HepG2 (cell line): ENCODE measurements around the gene OAS1. TPM values are rescaled to one million over a fixed set of nuclear protein-coding genes. Genes with fewer than 3 reads are reported as not detected.
A peak's percentile ranks its signal among the peaks of the same experiment; 100 is the strongest.

Experiments used
- ADNP ChIP-seq: sonication (generic); formaldehyde crosslinking; IDR thresholded peaks from 2 replicates; pipeline ENCODE4 v1.4.0; 2020; ENCODE audit warnings: missing genetic modification reagents
- DR1 ChIP-seq: sonication (generic); formaldehyde crosslinking; IDR thresholded peaks from 2 replicates; pipeline ENCODE4 v1.8.0; 2021; ENCODE audit warnings: mild to moderate bottlenecking, missing genetic modification reagents, inconsistent platforms
- FOXK1 ChIP-seq: sonication (generic); formaldehyde crosslinking; IDR thresholded peaks from 2 replicates; pipeline ENCODE4 v1.4.0; 2020; ENCODE audit warnings: low read depth, missing genetic modification reagents, borderline replicate concordance
- HIVEP1 ChIP-seq: sonication (generic); formaldehyde crosslinking; IDR thresholded peaks from 2 replicates; pipeline ENCODE4 v1.4.0; 2020; ENCODE audit warnings: mild to moderate bottlenecking, missing genetic modification reagents
- HOXA5 ChIP-seq: sonication (generic); formaldehyde crosslinking; IDR thresholded peaks from 2 replicates; pipeline ENCODE4 v1.4.0; 2020; ENCODE audit warnings: missing genetic modification reagents
- MTA1 ChIP-seq: sonication (generic); formaldehyde crosslinking; IDR thresholded peaks from 2 replicates; pipeline ENCODE4 v1.4.0; 2020; ENCODE audit warnings: missing genetic modification reagents, mild to moderate bottlenecking, borderline replicate concordance
- PAXIP1 ChIP-seq: sonication (generic); formaldehyde crosslinking; conservative IDR thresholded peaks from 2 replicates; pipeline ENCODE4 v1.4.0; 2020; ENCODE audit warnings: mild to moderate bottlenecking, missing genetic modification reagents, moderate library complexity
- PRPF4 ChIP-seq: fragments of 200-400 bp; formaldehyde crosslinking; IDR thresholded peaks from 2 replicates; pipeline ENCODE4 v1.6.1; 2016; ENCODE audit warnings: low read length, low read depth; ENCODE audit not compliant: poor library complexity, severe bottlenecking
- REPIN1 ChIP-seq: sonication (generic); formaldehyde crosslinking; IDR thresholded peaks from 2 replicates; pipeline ENCODE4 v1.8.0; 2022; ENCODE audit warnings: missing genetic modification reagents, low read depth, mild to moderate bottlenecking, borderline replicate concordance
- SIN3A ChIP-seq: IDR thresholded peaks from 2 replicates; pipeline ENCODE4 v1.6.1; 2011; ENCODE audit warnings: low read depth, mild to moderate bottlenecking, control low read depth, low read length, borderline replicate concordance
- SIX1 ChIP-seq: sonication (generic); formaldehyde crosslinking; IDR thresholded peaks from 2 replicates; pipeline ENCODE4 v1.4.0; 2020; ENCODE audit warnings: missing genetic modification reagents, borderline replicate concordance
- TGIF2 ChIP-seq: IDR thresholded peaks from 2 replicates; pipeline ENCODE4 v1.6.1; 2016; ENCODE audit warnings: control low read depth, missing compliant biosample characterization
- TRIM24 ChIP-seq: sonication (generic); formaldehyde crosslinking; IDR thresholded peaks from 2 replicates; pipeline ENCODE4 v1.8.0; 2022; ENCODE audit warnings: mild to moderate bottlenecking, missing genetic modification reagents
- ZNF782 ChIP-seq: sonication (generic); formaldehyde crosslinking; IDR thresholded peaks from 2 replicates; pipeline ENCODE4 v1.4.0; 2020; ENCODE audit warnings: missing genetic modification reagents, mild to moderate bottlenecking, borderline replicate concordance
- ZSCAN21 ChIP-seq: sonication (generic); formaldehyde crosslinking; IDR thresholded peaks from 2 replicates; pipeline ENCODE4 v1.8.0; 2022; ENCODE audit warnings: mild to moderate bottlenecking, missing genetic modification reagents, moderate library complexity, borderline replicate concordance
- polyA plus RNA-seq, 8 experiments: library from polyadenylated mRNA; depleted of rRNA in 3 of 8; stranded (reverse) in 7 of 8; unstranded in 1 of 8; fragments of >200 nt; fragmentation: Illumina TruSeq in 4 of 8; extraction: Trizol in 4 of 8; gene quantifications; 2 replicates each; pipeline versions ENCODE4 v1.2.1 to v1.2.3, GENCODE V29; 2011 to 2016; ENCODE audit warnings: low read depth in 4 of 8, missing spikeins in 1 of 8, mixed read lengths in 1 of 8; ENCODE audit not compliant: insufficient read depth in 1 of 8
- total RNA-seq, 5 experiments: library from RNA; depleted of rRNA; stranded (reverse); fragments of >200 nt; fragmentation: Illumina TruSeq; extraction: Trizol; gene quantifications; 2 replicates each; pipeline ENCODE4 v1.2.3, GENCODE V29; 2016; ENCODE audit warnings: low read depth in 1 of 5
- TF ChIP-seq, protein P1 (sequence below): sonication (generic); formaldehyde crosslinking; IDR thresholded peaks from 2 replicates; pipeline ENCODE4 v1.4.0; 2020; ENCODE audit warnings: missing genetic modification reagents
- TF ChIP-seq, protein P2 (sequence below): IDR thresholded peaks from 2 replicates; pipeline ENCODE4 v1.6.1; 2018; ENCODE audit warnings: missing genetic modification reagents

OAS1 gene
- total and polyA plus RNA-seq, 2 of the 13 experiments (the other 11 are each of a cell fraction or from before 2014, with no cell fraction given) = 6.5 to 10.6 TPM

- TF ChIP-seq FOXK1 (CRISPR knock-in tag) (0 out of 2 replicates have a peak, but pooled peaks have one; percentile 29), REPIN1 (CRISPR knock-in tag) (0 out of 2 replicates have a peak, but pooled peaks have one; percentile 55), HIVEP1 (peak; percentile 89), MTA1 (peak; percentile 79; the same call in 1 of the 2 replicates), HOXA5 (CRISPR knock-in tag) (peak; percentile 69; the same call in 1 of the 2 replicates), ADNP (0 out of 2 replicates have a peak, but pooled peaks have one; percentile 36), TGIF2 (CRISPR knock-in tag) (peak; percentile 43; the same call in 1 of the 2 replicates), PRPF4 (no peak), PAXIP1 (CRISPR knock-in tag) (0 out of 2 replicates have a peak, but pooled peaks have one; percentile 18), SIN3A (peak; percentile 21; the same call in 1 of the 2 replicates), TRIM24 (CRISPR knock-in tag) (no peak), DR1 (CRISPR knock-in tag) (peak; percentile 31; the same call in 1 of the 2 replicates), ZSCAN21 (CRISPR knock-in tag) (0 out of 2 replicates have a peak, but pooled peaks have one; percentile 21), SIX1 (CRISPR knock-in tag) (no peak), ZNF782 (CRISPR knock-in tag) (peak; percentile 4; the same call in 1 of the 2 replicates)
- TF ChIP-seq, protein P1, sequence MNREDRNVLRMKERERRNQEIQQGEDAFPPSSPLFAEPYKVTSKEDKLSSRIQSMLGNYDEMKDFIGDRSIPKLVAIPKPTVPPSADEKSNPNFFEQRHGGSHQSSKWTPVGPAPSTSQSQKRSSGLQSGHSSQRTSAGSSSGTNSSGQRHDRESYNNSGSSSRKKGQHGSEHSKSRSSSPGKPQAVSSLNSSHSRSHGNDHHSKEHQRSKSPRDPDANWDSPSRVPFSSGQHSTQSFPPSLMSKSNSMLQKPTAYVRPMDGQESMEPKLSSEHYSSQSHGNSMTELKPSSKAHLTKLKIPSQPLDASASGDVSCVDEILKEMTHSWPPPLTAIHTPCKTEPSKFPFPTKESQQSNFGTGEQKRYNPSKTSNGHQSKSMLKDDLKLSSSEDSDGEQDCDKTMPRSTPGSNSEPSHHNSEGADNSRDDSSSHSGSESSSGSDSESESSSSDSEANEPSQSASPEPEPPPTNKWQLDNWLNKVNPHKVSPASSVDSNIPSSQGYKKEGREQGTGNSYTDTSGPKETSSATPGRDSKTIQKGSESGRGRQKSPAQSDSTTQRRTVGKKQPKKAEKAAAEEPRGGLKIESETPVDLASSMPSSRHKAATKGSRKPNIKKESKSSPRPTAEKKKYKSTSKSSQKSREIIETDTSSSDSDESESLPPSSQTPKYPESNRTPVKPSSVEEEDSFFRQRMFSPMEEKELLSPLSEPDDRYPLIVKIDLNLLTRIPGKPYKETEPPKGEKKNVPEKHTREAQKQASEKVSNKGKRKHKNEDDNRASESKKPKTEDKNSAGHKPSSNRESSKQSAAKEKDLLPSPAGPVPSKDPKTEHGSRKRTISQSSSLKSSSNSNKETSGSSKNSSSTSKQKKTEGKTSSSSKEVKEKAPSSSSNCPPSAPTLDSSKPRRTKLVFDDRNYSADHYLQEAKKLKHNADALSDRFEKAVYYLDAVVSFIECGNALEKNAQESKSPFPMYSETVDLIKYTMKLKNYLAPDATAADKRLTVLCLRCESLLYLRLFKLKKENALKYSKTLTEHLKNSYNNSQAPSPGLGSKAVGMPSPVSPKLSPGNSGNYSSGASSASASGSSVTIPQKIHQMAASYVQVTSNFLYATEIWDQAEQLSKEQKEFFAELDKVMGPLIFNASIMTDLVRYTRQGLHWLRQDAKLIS (CRISPR knock-in tag) = no peak
- TF ChIP-seq, protein P2, sequence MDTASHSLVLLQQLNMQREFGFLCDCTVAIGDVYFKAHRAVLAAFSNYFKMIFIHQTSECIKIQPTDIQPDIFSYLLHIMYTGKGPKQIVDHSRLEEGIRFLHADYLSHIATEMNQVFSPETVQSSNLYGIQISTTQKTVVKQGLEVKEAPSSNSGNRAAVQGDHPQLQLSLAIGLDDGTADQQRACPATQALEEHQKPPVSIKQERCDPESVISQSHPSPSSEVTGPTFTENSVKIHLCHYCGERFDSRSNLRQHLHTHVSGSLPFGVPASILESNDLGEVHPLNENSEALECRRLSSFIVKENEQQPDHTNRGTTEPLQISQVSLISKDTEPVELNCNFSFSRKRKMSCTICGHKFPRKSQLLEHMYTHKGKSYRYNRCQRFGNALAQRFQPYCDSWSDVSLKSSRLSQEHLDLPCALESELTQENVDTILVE = 0 out of 2 replicates have a peak, but pooled peaks have one; percentile 42
Measured at GRCh38 chr12:112937741-112938719, 31.3 kb downstream of the OAS1 start, which contains the start of gene OAS3 (continued).
